ENCODE data around the gene C10orf95. TPM values are rescaled to one million over a fixed set of nuclear protein-coding genes. Genes with fewer than 3 reads are reported as not detected.

C10orf95 gene
- total RNA-seq, 8 experiments from 2014 or later = 0.38 to 2.3 (median 0.87) TPM; not detected in 1

DNA sequence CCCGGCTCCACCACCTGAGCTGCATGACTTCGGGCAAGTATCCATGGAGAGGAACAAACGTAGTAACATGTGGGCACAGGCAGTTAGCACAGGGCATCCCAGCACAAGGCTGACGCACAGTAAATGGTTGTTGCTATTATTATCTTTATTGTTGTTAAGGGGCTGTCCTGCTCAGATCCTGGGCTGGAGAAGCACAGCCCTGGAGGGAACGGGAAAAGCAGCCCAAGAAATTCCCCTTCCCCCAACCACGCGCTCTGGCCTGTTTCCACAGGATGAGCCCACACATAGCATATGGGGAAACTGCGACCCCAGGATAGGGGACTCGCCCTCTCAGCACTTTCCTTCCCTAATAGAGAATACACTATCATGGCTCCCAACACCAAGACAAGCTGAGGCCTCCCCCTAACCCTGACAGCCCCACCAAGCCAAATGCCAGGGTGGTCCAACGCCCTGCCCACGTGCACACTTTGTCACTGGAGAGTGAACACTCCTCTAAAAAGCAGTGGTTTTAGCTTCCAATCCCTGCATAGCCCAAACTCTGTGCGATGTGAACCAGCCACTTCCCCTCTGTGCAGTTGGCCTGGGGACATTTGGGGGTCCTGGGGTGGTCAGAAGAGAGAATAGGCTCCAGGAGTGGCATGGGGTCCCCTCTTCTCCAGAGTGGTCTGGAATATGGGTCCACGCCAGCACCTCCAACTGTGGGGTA is 43.8 kb downstream of the C10orf95 start:
- Histone ChIP-seq H3K27ac (no peak overlapping the region), H3K4me1 (replicated peaks in 1 of 2) (peaks cover 40% of the 10 kb centered on the region in 2 donors), H3K4me3 (peak overlapping the region in 2 of 5 donors; percentile 52)
- WGBS, 10 experiments = 10 to 96% (median 80%) methylated on average over 1 to 8 of the region's 13 CpGs; no CpG with 5 or more reads in 5 of the 10 experiments
- in situ Hi-C loops (cut with MboI; ENCODE audit: low pct_unique_long_range_greater_than_20kb in 2 of 9, low sequenced_read_pairs in 9 of 9, unreplicated experiment in 9 of 9) = no loop called here
- no peak for ATAC-seq (replicated peaks in 6 of 8)

DNA sequence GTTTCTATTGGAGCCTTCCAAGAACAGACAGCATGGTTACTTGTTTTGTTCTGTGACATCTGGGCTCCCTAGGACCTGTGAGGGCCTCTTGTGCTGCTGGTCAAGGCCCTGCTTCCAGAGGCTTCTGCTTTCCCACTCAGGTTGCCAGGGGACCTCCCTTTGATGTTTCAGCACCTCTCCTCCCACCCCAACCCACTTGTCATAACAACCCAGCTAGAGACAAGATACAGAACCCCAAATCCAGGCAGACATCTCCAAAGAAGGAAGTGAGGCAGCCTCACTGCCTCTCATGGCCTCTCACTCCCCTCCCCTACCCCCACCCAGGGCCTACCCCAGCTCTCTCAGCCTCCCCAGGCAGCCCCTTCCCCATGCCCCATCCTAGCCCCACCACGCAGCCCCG is 44.5 kb downstream of the C10orf95 start:
- Histone ChIP-seq H3K4me3 (no peak overlapping the region), H3K4me1 (replicated peaks in 1 of 2) (peaks cover 32% of the 10 kb centered on the region in 2 donors), H3K27ac (no peak overlapping the region)
- no peak for ATAC-seq (replicated peaks in 6 of 8)
- in situ Hi-C loops (cut with MboI; ENCODE audit: low pct_unique_long_range_greater_than_20kb in 2 of 9, low sequenced_read_pairs in 9 of 9, unreplicated experiment in 9 of 9) = no loop called here
- WGBS, 10 experiments = no CpG with 5 or more reads among the region's 2 CpGs

DNA sequence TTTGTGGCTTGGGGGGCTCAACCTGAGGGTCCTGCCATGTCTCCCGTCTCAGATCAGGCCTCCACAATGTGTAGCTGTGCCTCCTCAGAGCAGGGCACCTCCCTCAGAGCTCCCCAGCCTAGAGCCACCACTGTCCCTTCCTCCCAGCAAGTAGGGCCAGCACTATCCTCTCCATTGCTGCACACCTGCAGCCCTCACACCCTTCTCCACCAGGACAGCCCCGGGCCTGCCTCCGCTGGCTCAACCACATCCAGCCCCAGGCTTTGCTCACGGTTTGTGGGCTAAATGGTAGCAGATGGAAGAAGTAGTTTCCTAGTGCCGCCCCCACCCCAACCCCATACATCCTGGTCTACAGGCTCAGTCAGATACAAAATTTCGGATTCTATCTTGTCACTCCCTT is 45.7 kb downstream of the C10orf95 start:
- in situ Hi-C loops (cut with MboI; ENCODE audit: low pct_unique_long_range_greater_than_20kb in 2 of 9, low sequenced_read_pairs in 9 of 9, unreplicated experiment in 9 of 9) = no loop called here
- ATAC-seq (replicated peaks in 6 of 8) = no peak
- WGBS, 10 experiments = 0 to 100% (median 57%) methylated on average over 1 to 3 of the region's 6 CpGs; no CpG with 5 or more reads in 6 of the 10 experiments
- Histone ChIP-seq H3K4me1 (replicated peaks in 1 of 2) (peaks cover 20% of the 10 kb centered on the region in 2 donors), H3K4me3 (no peak overlapping the region), H3K27ac (no peak overlapping the region)

DNA sequence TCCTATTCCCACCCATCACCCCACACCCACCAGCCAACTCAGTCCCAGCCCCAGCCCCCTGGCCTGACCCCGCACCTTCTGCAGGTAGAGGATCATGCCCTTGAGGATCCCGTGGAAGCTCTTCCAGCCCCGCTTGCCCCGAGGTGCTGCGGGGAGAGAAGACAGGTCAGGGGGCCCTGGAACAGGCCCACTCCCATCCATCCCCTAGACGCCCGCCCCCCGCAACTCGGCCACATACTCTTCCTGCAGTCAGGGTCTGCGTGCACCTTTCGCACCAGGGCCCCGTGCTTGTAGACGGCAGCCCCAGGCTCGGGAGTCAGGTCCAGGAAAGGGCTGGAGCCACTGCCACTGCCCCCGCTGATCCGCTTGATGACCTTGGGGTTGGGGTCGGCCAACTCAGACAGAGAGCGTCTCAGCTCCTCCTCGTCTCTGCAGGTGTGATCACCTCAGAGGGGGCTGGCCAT is 46.2 kb downstream of the C10orf95 start:
- ATAC-seq (replicated peaks in 6 of 8) = no peak
- 100% methylated on average over 2 of the region's 19 CpGs; no CpG with 5 or more reads in 9 of the 10 experiments for WGBS, 10 experiments
- Histone ChIP-seq H3K27ac (no peak overlapping the region), H3K4me1 (replicated peaks in 1 of 2) (peaks cover 15 to 16% of the 10 kb centered on the region in 2 donors), H3K4me3 (no peak overlapping the region)
- in situ Hi-C loops (cut with MboI; ENCODE audit: low pct_unique_long_range_greater_than_20kb in 2 of 9, low sequenced_read_pairs in 9 of 9, unreplicated experiment in 9 of 9) = no loop called here

DNA sequence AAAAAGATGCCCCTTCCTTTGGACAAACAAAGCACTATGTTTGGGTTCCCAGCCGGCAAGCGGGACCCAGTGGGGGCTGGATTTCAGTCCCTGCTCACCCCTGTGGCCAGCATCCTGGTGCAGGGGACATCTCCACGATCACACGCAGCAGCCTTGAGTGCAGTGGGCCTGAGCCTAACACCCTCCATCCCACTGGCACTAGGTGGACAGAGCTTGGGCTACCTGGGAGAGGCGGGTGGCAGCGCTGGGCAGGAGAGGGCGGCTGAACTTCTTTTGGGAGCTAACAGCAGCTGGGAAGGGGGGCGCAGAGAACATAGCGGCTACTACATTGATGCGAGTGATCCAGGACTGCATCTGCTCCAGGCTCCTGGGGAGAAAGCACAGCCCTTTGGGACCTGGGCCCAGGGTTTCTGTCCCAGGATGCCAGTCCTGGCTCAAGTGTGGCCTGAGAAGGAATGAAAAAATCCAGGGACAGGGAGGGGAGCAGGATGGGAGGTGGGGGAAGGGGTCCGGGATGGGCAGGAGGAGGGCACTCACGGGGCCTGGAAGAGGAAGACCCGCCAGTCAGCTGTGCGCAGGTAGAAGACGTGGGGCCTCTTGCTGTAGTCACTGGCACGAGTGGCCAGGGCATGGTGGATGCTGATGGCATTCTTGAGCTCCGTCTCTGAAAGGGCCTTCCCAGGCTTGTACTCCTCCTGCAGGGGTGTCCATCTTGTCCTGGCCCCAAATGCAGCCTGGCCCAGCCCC is 46.8 kb downstream of the C10orf95 start:
- in situ Hi-C loops (cut with MboI; ENCODE audit: low pct_unique_long_range_greater_than_20kb in 2 of 9, low sequenced_read_pairs in 9 of 9, unreplicated experiment in 9 of 9) = no loop called here

DNA sequence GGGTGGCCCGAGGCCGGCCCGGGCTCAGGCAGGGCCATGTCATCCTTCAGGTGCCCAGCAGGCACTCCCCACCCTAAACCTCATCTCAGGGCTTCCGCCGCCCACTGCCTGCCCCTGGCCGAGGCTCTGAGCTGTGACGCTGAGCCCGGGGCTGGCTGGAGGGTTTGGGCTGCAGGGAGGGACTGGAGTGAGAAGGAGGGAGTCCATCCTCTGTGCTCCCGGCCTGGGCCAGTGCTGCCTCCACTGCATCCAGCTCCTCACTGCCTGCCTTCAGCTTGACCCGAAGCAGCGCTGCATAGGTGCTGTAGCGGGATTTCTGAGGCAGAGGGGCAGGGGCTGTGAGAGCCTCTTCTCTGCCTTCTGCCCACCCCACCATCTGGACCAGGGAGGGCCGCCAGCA is 48.2 kb downstream of the C10orf95 start:
- H3K4me1 ChIP-seq (replicated peaks in 1 of 2) = peaks cover 10 to 12% of the 10 kb centered on the region in 2 donors
- H3K4me3 ChIP-seq = no peak overlapping the region
- in situ Hi-C loops (cut with MboI; ENCODE audit: low pct_unique_long_range_greater_than_20kb in 2 of 9, low sequenced_read_pairs in 9 of 9, unreplicated experiment in 9 of 9) = no loop called here
- H3K27ac ChIP-seq = no peak overlapping the region
- ATAC-seq (replicated peaks in 6 of 8) = no peak
- 81% methylated on average over 3 of the region's 13 CpGs; no CpG with 5 or more reads in 9 of the 10 experiments for WGBS, 10 experiments

More for the DNA sequence above, 46.8 kb downstream of the C10orf95 start:
- 87 to 100% (median 100%) methylated on average over 1 to 6 of the region's 17 CpGs; no CpG with 5 or more reads in 5 of the 10 experiments for WGBS, 10 experiments
- no peak overlapping the region for H3K4me3 ChIP-seq
- no peak overlapping the region for H3K27ac ChIP-seq
- ATAC-seq (replicated peaks in 6 of 8) = no peak
- H3K4me1 ChIP-seq (replicated peaks in 1 of 2) = peaks cover 15 to 16% of the 10 kb centered on the region in 2 donors

DNA sequence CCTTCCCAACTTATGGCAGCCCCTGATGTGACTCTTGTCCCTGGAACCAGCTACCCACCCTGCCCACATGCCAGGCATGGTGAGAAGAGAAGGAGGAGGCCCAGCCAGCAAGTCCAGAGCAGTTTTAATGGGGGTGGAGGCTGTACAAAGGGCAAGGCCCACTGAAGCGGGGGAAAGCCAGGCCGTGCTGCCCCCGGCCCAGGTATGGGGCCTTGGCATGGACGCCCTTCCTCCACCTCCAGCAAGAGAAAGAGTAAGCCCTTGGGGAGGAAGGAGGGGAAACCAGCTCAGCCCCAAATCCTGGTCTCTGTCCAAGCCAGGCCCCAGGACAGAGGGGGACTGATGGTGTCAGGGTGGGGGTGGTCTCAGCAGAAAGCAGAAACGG is 48.8 kb downstream of the C10orf95 start:
- Histone ChIP-seq H3K4me1 (replicated peaks in 1 of 2) (peaks cover 6% of the 10 kb centered on the region in 2 donors), H3K4me3 (no peak overlapping the region), H3K27ac (no peak overlapping the region)
- no peak for ATAC-seq (replicated peaks in 6 of 8)
- in situ Hi-C loops (cut with MboI; ENCODE audit: low pct_unique_long_range_greater_than_20kb in 2 of 9, low sequenced_read_pairs in 9 of 9, unreplicated experiment in 9 of 9) = no loop called here
- 80 to 90% (median 83%) methylated on average over 1 to 4 of the region's 5 CpGs; no CpG with 5 or more reads in 7 of the 10 experiments for WGBS, 10 experiments

DNA sequence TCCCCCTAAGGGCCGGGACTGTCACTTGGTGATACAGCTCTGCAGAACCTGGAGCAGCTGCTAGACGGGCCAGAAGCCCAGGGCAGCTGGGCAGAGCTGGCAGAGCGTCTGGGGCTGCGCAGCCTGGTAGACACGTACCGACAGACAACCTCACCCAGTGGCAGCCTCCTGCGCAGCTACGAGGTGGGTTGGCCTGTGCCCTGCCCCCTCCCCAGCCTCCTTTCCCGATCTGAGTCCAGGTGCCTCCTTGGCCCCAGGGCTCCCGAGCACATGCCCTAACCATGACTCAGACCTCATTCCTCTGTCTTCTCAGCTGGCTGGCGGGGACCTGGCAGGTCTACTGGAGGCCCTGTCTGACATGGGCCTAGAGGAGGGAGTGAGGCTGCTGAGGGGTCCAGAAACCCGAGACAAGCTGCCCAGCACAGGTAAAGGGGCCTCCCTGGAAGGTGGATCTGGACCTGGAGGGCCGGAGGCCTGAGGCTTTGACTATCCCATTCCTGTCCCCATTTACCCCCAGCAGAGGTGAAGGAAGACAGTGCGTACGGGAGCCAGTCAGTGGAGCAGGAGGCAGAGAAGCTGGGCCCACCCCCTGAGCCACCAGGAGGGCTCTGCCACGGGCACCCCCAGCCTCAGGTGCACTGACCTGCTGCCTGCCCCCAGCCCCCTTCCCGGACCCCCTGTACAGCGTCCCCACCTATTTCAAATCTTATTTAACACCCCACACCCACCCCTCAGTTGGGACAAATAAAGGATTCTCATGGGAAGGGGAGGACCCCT is 49.4 kb downstream of the C10orf95 start:
- 25 to 85% (median 70%) methylated on average over 1 to 10 of the region's 18 CpGs; no CpG with 5 or more reads in 6 of the 10 experiments for WGBS, 10 experiments
- ATAC-seq (replicated peaks in 6 of 8) = peak in 1 of 8 experiments; percentile 3
- Histone ChIP-seq H3K4me1 (replicated peaks in 1 of 2) (peaks cover 6% of the 10 kb centered on the region in 2 donors), H3K27ac (no peak overlapping the region), H3K4me3 (no peak overlapping the region)
- in situ Hi-C loops (cut with MboI; ENCODE audit: low pct_unique_long_range_greater_than_20kb in 2 of 9, low sequenced_read_pairs in 9 of 9, unreplicated experiment in 9 of 9) = no loop called here

DNA sequence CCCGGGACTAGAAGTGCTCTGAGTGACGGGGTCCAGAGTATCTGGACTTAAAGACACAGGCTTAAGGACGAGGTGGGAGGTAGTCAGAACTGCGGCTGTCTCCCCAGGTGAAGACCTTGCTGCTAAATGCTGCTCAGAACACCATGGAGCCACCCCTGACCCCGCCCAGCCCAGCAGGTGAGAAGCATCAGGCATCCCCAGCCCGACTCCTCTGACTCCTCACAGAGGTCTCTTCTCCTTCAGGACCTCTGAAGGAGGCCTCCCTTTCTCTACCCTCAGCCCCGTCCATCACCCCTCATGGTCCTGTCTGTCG is 50.0 kb downstream of the C10orf95 start:
- no peak for ATAC-seq (replicated peaks in 6 of 8)
- 53 to 80% methylated on average over 1 to 3 of the region's 8 CpGs; no CpG with 5 or more reads in 8 of the 10 experiments for WGBS, 10 experiments
- H3K4me1 ChIP-seq (replicated peaks in 1 of 2) = peaks cover 6% of the 10 kb centered on the region in 2 donors
- H3K4me3 ChIP-seq = no peak overlapping the region
- in situ Hi-C loops (cut with MboI; ENCODE audit: low pct_unique_long_range_greater_than_20kb in 2 of 9, low sequenced_read_pairs in 9 of 9, unreplicated experiment in 9 of 9) = no loop called here
- H3K27ac ChIP-seq = no peak overlapping the region

DNA sequence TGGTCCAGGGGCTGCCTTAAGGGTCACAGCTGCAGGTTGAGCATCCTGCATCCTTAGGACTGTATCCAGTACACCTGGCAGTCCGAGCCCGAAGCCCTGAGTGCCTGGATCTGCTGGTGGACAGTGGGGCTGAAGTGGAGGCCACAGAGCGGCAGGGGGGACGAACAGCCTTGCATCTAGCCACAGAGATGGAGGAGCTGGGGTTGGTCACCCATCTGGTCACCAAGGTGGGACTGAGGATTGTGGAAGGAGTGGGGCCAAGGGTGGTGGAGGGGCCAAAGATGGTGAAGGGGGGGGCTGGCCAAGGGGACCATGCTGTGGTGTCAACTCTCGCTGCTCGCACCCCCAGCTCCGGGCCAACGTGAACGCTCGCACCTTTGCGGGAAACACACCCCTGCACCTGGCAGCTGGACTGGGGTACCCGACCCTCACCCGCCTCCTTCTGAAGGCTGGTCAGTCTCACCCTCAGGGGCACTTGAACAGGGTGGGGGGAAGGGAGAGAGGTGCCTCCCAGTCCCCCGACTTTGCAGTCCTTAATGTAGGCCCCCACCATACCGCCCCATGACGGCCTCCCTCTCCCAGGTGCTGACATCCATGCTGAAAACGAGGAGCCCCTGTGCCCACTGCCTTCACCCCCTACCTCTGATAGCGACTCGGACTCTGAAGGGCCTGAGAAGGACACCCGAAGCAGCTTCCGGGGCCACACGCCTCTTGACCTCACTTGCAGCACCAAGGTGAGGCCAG is 50.6 kb downstream of the C10orf95 start:
- Histone ChIP-seq H3K4me3 (no peak overlapping the region), H3K27ac (no peak overlapping the region), H3K4me1 (replicated peaks in 1 of 2) (peaks cover 6 to 8% of the 10 kb centered on the region in 2 donors)
- ATAC-seq (replicated peaks in 6 of 8) = no peak
- WGBS, 10 experiments = 100% methylated on average over 1 of the region's 22 CpGs; no CpG with 5 or more reads in 9 of the 10 experiments
- in situ Hi-C loops (cut with MboI; ENCODE audit: low pct_unique_long_range_greater_than_20kb in 2 of 9, low sequenced_read_pairs in 9 of 9, unreplicated experiment in 9 of 9) = no loop called here

DNA sequence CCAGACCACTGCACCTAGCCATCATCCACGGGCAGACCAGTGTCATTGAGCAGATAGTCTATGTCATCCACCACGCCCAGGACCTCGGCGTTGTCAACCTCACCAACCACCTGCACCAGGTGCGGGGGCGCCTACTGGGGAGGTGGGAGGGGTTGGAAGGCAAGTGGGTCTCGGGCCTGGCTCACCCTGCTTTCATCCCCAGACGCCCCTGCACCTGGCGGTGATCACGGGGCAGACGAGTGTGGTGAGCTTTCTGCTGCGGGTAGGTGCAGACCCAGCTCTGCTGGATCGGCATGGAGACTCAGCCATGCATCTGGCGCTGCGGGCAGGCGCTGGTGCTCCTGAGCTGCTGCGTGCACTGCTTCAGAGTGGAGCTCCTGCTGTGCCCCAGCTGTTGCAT is 51.3 kb downstream of the C10orf95 start:
- H3K4me3 ChIP-seq = no peak overlapping the region
- WGBS, 10 experiments = no CpG with 5 or more reads among the region's 17 CpGs

More for the DNA sequence above, 51.3 kb downstream of the C10orf95 start:
- Histone ChIP-seq H3K27ac (peak overlapping the region; percentile 52 to 87), H3K4me1 (replicated peaks in 1 of 2) (peaks cover 6 to 8% of the 10 kb centered on the region in 2 donors)
- no peak for ATAC-seq (replicated peaks in 6 of 8)
- in situ Hi-C loops (cut with MboI; ENCODE audit: low pct_unique_long_range_greater_than_20kb in 2 of 9, low sequenced_read_pairs in 9 of 9, unreplicated experiment in 9 of 9) = no loop called here
